T follicular helper cell (primary cell): ENCODE measurements around the gene ST6GAL1.
"Not testable (repeated sequence)": the region's sequence is repeated elsewhere in the genome, so short reads cannot be mapped to it uniquely, and the experiment has no call there.

Experiments
- DNase-seq: peaks from one replicate; pipeline ENCODE4 v3.0.0-alpha.2; 2020; ENCODE audit warnings: low read depth

ST6GAL1 gene

DNA sequence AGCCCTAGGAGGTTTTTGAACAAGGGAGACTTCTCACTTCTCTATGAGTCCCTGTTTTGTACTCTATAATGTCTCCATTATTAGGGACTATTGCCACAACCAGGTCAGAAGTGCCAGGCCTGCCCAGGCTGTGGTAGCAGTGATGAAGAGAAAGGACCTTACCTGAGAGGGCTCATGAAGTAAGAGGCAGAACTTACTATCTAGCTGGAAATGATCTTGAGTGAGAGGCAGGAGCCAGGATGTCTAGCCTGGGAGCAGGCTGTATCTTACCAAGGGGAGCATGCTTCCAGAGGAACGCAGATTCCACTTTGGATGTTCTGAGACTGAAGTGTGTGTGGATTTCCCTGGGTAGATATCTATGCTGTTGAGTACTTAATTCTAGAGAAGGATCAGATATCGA is 115.7 kb downstream of the ST6GAL1 start:
- no peak for DNase-seq

- no peak for DNase-seq
These were observed 119.3 kb downstream of the ST6GAL1 start for GRCh38 chr3:187049462-187050101.

- DNase-seq: no peak
These were observed 120.7 kb downstream of the ST6GAL1 start for GRCh38 chr3:187051066-187051465.

GRCh38 chr3:187051724-187052366 is 121.5 kb downstream of the ST6GAL1 start:
- DNase-seq: no peak

- DNase-seq: not testable (repeated sequence)
These were observed 122.1 kb downstream of the ST6GAL1 start for GRCh38 chr3:187052427-187052826.

DNA sequence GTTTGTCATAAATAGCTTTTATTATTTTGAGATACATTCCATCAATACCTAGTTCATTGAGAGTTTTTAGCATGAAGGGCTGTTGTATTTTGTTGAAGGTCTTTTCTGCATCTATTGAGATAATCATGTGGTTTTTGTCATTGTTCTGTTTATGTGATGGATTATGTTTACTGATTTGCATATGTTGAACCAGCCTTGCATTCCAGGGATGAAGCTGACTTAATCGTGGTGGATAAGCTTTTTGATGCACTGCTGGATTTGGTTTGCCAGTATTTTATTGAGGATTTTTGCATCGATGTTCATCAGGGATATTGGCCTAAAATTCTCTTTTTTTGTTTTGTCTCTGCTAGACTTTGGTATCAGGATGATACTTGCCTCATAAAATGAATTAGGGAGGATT is 124.1 kb downstream of the ST6GAL1 start:
- not testable (repeated sequence) for DNase-seq

- DNase-seq: not testable (repeated sequence)
These were observed 127.5 kb downstream of the ST6GAL1 start for GRCh38 chr3:187057803-187058202.

DNA sequence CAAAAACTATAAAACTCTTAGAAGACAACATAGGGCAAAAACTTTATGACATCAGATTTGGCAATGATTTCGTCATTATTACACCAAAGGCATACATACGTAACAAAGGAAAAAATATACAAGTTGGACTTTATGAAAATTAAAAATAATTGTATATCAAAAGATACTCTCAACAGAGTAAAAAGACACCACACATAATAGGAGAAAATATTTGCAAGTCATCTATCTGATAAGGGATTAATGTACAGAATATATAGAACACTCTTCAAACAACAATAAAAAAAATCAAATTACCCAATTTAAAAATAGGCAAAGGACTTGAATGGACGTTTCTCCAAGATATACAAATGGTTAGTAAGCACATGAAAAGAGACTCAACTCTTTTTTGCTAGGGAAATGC is 131.4 kb downstream of the ST6GAL1 start:
- DNase-seq: no peak

- DNase-seq: no peak
These were observed 132.3 kb downstream of the ST6GAL1 start for GRCh38 chr3:187062526-187063177.

DNA sequence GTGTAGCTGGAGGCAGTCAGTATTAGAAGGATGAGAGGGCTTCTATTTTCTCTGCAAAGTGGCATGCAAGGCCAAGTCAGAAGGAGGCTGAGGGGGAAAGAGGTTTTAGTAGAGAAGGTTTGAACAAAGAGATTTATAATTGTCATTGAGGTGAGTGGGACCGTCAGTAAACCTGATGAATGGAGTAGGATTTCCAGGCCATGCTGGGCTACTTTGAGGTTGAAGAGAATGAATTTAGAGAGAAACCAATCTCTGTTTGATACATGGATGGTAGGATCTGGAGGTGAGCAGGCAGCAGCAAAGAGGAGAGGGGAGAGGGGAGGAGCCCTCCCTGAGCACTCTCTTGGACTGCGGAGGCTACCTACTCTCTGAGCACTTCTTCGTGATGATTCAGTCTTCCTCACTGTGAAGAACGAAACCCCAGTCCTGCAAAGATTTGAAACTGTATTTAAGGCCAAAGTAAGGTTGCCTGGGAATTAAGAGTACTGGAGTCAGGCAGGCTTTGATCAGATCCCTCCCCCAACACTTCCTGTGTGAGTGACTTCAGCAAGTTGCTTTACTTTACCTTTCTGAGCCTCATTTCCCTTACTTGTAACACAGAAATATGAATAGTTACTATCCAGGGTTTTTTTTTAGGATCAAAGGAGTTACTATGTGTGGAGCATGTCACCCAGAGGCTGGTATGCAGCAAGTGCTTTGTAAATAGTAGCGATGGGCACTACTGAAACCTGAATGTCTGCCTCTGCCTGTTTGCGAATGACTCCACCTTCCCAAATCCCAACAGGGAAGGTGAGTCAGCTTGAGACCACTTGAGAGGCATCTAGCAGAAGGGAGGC is 133.2 kb downstream of the ST6GAL1 start:
- DNase-seq: no peak

- DNase-seq: no peak
These were observed 134.1 kb downstream of the ST6GAL1 start for GRCh38 chr3:187064210-187065115.

- DNase-seq: peak; percentile 18
These were observed 136.1 kb downstream of the ST6GAL1 start for GRCh38 chr3:187066228-187066995.

DNA sequence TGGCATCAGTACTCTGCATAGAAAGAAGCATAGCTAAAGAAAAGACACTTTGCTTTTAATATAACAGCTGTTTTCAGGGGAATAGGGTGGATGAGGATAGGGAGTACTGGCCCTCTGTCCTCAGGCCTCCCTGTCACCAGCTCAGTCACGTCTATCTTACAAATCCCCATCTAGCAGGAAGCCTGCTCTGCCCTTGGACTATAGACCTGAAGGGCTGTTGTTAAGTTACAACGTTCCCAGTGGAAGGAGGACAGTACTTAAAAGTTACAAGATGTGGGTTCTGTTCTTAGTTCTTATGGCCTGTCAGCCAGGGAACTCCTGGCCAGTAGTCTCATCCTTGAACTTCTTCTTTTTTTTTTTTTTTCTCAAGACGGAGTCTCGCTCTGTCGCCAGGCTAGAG is 138.5 kb downstream of the ST6GAL1 start:
- no peak for DNase-seq

DNA sequence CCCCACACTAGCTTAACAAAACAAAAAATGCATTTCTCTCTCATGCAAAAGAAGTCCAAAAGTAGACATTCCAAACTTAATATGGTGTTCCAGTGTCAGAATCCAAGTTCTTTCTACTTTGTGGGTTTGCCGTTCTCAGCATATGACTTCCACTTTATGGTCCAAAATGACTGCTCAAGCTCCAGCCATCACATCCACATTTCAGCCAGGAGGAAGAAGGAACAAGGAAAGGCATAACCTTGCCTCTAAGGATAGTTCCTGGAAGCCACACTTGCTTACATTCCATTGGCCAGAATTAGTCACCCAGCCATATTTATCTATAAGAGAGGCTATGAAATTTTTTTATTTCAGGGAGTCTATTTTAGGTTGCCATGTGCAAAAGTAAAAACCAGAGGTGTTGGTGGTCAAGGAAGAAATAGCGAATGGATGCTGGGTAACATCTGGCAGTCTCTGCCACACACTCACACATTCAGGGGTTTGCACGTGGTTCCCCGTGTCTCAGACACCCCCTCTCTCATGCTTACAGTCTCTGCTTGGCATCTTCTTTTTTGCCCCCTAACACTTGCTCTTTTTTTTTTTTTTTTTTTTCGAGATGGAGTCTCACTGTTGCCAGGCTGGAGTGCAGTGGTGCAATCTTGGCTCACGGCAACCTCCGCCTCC is 139.7 kb downstream of the ST6GAL1 start:
- no peak for DNase-seq

DNA sequence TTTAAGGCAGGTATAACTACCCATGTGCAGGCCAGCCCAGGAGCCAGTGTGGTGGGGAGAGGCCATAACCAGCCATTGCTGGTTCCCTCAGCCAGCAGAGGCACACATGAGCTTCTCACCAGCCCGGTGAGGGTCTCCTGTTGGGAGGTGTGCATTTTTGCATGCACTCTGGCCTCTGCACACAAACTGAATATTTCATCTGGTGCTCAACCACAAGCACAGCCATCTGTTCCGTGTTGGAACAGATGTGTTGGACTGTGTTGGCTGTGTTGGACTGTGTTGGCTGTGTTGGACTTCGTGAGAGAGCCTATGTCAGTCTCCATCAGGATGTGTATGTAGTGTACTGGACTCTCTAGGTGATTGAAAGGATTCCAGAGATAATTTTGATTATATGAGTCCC is 141.8 kb downstream of the ST6GAL1 start:
- no peak for DNase-seq

DNA sequence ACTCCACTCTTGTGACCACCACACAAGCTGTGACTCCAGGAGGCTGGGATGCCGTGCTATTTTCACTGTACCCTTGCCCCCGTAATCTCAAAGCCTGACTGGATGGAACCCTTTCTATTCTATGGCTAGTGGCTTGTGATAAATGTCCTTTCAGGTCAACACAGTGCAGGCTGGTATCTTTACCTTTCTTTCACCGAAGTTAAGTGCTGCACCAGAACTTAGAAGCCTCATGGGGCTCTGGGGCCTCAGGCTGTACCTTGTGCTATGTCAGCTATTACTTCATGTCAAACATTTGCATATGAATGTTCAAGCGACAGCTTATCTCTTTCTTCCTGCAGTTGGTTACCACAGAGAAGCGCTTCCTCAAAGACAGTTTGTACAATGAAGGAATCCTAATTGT is 142.2 kb downstream of the ST6GAL1 start:
- DNase-seq: no peak

DNA sequence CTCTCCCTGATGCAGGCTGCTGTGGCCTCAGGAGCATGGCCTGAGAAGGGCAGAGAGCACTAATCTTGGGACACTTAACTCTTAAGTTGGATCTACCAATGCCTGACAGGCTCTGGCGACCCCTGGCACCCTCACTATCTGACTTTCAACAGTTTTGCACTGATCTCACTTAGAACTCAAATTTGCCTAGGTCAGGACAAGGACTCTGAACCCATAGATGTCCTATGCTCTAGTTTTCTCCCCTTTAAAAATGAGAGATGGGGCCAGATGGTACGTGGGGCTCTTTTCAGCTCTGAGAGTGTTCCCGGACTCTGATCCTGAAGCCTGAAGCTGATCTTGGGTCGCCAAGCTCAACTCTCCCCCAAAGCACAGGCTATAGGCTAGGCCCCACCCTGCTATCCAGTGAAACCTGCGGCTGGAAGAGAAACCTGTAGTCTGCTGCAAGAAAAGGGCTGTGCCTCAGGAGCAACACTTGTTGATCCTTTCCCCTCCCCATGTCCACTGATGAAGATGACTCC is 143.3 kb downstream of the ST6GAL1 start:
- DNase-seq: no peak

GRCh38 chr3:187074846-187075245 is 144.5 kb downstream of the ST6GAL1 start:
- DNase-seq: no peak

GRCh38 chr3:187076297-187076696 is 146.0 kb downstream of the ST6GAL1 start:
- no peak for DNase-seq

GRCh38 chr3:187077085-187077484 is 146.8 kb downstream of the ST6GAL1 start:
- DNase-seq: no peak
